ENCODE measurements around the gene NCOA5.

The NCOA5 gene

GRCh38 chr20:46034039-46034438 is 55.7 kb downstream of the NCOA5 start:
- no peak for DNase-seq

GRCh38 chr20:46031701-46032254 is 58.0 kb downstream of the NCOA5 start:
- DNase-seq, result peak; percentile 66

- DNase-seq, result no peak
Measured at GRCh38 chr20:46031014-46031569, 58.7 kb downstream of the NCOA5 start.

GRCh38 chr20:46030284-46031013 is 59.3 kb downstream of the NCOA5 start:
- DNase-seq, result no peak

GRCh38 chr20:46028772-46029371 is 60.9 kb downstream of the NCOA5 start, which contains the start of gene SLC12A5:
SLC12A5 (plus strand) TSS chr20:46029215; CDS start chr20:46029345, 130 bp downstream.
- DNase-seq, result no peak

- no peak for DNase-seq
Measured at GRCh38 chr20:46028110-46028509, 61.7 kb downstream of the NCOA5 start.

GRCh38 chr20:46027245-46027853 is 62.4 kb downstream of the NCOA5 start:
- no peak for DNase-seq

- peak; percentile 42 for DNase-seq
Measured at GRCh38 chr20:46025376-46025783, 64.4 kb downstream of the NCOA5 start.

GRCh38 chr20:46023999-46024398 is 65.8 kb downstream of the NCOA5 start:
- DNase-seq, result no peak

GRCh38 chr20:46023148-46023484 is 66.6 kb downstream of the NCOA5 start:
- DNase-seq, result no peak

- DNase-seq, result no peak
Measured at GRCh38 chr20:46022411-46023147, 67.2 kb downstream of the NCOA5 start.

- DNase-seq, result peak; percentile 66
Measured at GRCh38 chr20:46021361-46022359, 68.1 kb downstream of the NCOA5 start.

GRCh38 chr20:46020555-46020954 is 69.2 kb downstream of the NCOA5 start:
- no peak for DNase-seq

GRCh38 chr20:46018611-46019010 is 71.2 kb downstream of the NCOA5 start:
- no peak for DNase-seq

GRCh38 chr20:46018112-46018511 is 71.7 kb downstream of the NCOA5 start:
- no peak for DNase-seq

GRCh38 chr20:46017272-46017671 is 72.5 kb downstream of the NCOA5 start:
- DNase-seq, result no peak

- DNase-seq, result no peak
Measured at GRCh38 chr20:46014517-46015396, 75.0 kb downstream of the NCOA5 start.

GRCh38 chr20:46013829-46014516 is 75.8 kb downstream of the NCOA5 start:
- peak; percentile 74 for DNase-seq

GRCh38 chr20:46013322-46013828 is 76.4 kb downstream of the NCOA5 start:
- DNase-seq, result no peak

GRCh38 chr20:46012921-46013320 is 76.8 kb downstream of the NCOA5 start:
- DNase-seq, result no peak
